Common myeloid progenitor, CD34-positive (primary cell): ENCODE results near the gene PAEP.

Source experiments
- CTCF ChIA-PET: fragments of 350-600 bp; sonication (Branson Sonifier 250); formaldehyde crosslinking; loops from one replicate; lab custom pipeline; 2021; ENCODE audit warnings: antibody characterized with exemption; lab: Charles Lee
- POLR2A ChIA-PET: fragments of 350-600 bp; sonication (Branson Sonifier 250); formaldehyde crosslinking; loops from one replicate; lab custom pipeline; 2021; ENCODE audit warnings: antibody characterized with exemption; lab: Charles Lee
- DNase-seq, 3 donors: peaks; one replicate each; pipeline versions ENCODE4 v3.0.0 to v3.0.0-alpha.2; 2013
- H3K27ac ChIP-seq, 2 experiments: 1 replicate in 1 of 2; 2 replicates in 1 of 2; pipeline ENCODE4 v1.7.0; 2013; ENCODE audit warnings: inconsistent platforms in 2 of 2, low read length in 2 of 2, mild to moderate bottlenecking in 2 of 2, low read depth in 1 of 2, moderate library complexity in 1 of 2; ENCODE audit not compliant: severe bottlenecking in 2 of 2, insufficient read depth in 1 of 2, poor library complexity in 1 of 2
- H3K27me3 ChIP-seq, 5 experiments: replicated peaks in 2 of 5; 1 replicate in 3 of 5; 2 replicates in 2 of 5; pipeline versions ENCODE4 v1.6.1 to v1.7.0; 2013; ENCODE audit warnings: low read length in 4 of 5, mild to moderate bottlenecking in 2 of 5, moderate library complexity in 2 of 5, inconsistent platforms in 1 of 5; ENCODE audit not compliant: insufficient read depth in 5 of 5, control insufficient read depth in 4 of 5
- H3K36me3 ChIP-seq, 4 experiments: 1 replicate in 2 of 4; 2 replicates in 2 of 4; pipeline versions ENCODE4 v1.6.1 to v1.7.0; 2013; ENCODE audit warnings: low read length in 3 of 4, control low read depth in 1 of 4, mild to moderate bottlenecking in 1 of 4; ENCODE audit not compliant: control insufficient read depth in 4 of 4, insufficient read depth in 4 of 4
- H3K4me1 ChIP-seq, 4 experiments: 1 replicate in 3 of 4; 2 replicates in 1 of 4; pipeline versions ENCODE4 v1.6.1 to v1.7.1; 2013; ENCODE audit warnings: low read length in 3 of 4, mild to moderate bottlenecking in 3 of 4, control low read depth in 1 of 4, inconsistent platforms in 1 of 4, moderate library complexity in 1 of 4; ENCODE audit not compliant: control insufficient read depth in 4 of 4, insufficient read depth in 4 of 4; ENCODE audit errors: control extremely low read depth in 1 of 4
- H3K4me3 ChIP-seq, 7 experiments: 1 replicate in 4 of 7; 2 replicates in 3 of 7; pipeline versions ENCODE4 v1.5.1 to v1.7.0; 2013; ENCODE audit warnings: mild to moderate bottlenecking in 7 of 7, low read length in 6 of 7, moderate library complexity in 6 of 7, inconsistent platforms in 2 of 7, low read depth in 2 of 7, control low read depth in 1 of 7; ENCODE audit not compliant: insufficient read depth in 4 of 7, control insufficient read depth in 1 of 7; ENCODE audit errors: extremely low read depth in 1 of 7
- H3K9me3 ChIP-seq, 5 experiments: 1 replicate in 4 of 5; 2 replicates in 1 of 5; pipeline versions ENCODE4 v1.6.1 to v1.7.1; 2013; ENCODE audit warnings: low read length in 4 of 5, mild to moderate bottlenecking in 2 of 5, inconsistent platforms in 1 of 5, low read depth in 1 of 5, moderate library complexity in 1 of 5; ENCODE audit not compliant: control insufficient read depth in 4 of 5, insufficient read depth in 2 of 5; ENCODE audit errors: control extremely low read depth in 1 of 5
- WGBS: methylation state at CpG from one replicate; pipeline ENCODE4 v1.1.5; 2013; ENCODE audit not compliant: insufficient coverage; 5-methylcytosine and 5-hydroxymethylcytosine counted together

PAEP gene

DNA sequence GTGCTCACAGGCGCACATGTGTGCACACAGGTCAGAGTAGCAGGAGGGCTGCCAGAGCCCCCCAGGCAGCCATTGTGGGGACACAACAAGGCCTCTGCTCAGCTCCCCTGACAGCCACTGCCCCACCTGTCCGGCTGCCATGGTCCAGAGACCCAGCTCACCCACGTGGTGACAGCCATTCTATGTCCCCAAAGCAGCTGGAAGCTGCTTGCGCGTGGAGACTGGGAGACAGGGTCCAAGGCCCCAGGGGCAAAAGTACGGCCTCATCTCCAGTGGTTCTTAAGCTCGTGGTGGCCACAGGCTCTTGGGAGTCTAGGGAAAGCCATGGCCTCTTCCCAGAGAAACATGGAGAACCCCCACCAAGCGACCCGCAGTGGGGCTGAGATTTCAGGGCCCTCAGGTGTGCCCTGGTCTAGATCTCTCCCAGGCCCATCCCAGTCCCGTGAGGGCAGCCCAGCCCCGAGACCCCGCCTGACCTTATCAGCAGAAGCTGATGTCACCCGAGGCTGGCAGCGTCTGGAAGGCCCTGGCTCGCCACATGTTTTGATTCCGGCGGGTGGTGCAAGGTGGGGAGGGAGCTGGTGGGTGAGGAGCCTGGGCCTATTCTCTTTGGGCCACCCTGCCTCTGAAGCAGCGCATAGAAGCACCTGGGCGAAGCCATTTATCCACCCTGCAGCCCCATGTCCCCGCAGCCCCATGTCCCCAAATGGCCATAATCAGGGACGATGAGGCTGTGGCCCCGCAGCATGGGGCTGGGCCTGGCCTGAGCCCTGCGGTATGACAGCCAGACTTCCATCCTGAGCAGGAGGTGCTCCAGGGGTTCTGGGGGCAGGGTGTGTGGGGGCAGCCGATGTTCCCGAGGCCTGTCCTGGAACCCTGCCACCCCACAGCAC is 46.1 kb downstream of the PAEP start:
- Histone ChIP-seq H3K27ac (no peak overlapping the region), H3K4me1 (no peaks in the 10 kb centered on the region), H3K27me3 (peaks cover 0 to 7% (median 0%) of the 10 kb centered on the region in 5 experiments), H3K36me3 (no peaks in the 10 kb centered on the region), H3K4me3 (no peak overlapping the region), H3K9me3 (no peaks in the 10 kb centered on the region)
- no peak for DNase-seq
- ChIA-PET POLR2A (no interaction called here), CTCF (interaction anchor here (0.9 to 1.2 kb wide), 3 partner anchors 9 to 30 kb away, joined by 3 to 4 read pairs (median 3); no protein-coding TSS in a partner anchor)
- WGBS = 92% methylated on average over 22 of the region's 25 CpGs

DNA sequence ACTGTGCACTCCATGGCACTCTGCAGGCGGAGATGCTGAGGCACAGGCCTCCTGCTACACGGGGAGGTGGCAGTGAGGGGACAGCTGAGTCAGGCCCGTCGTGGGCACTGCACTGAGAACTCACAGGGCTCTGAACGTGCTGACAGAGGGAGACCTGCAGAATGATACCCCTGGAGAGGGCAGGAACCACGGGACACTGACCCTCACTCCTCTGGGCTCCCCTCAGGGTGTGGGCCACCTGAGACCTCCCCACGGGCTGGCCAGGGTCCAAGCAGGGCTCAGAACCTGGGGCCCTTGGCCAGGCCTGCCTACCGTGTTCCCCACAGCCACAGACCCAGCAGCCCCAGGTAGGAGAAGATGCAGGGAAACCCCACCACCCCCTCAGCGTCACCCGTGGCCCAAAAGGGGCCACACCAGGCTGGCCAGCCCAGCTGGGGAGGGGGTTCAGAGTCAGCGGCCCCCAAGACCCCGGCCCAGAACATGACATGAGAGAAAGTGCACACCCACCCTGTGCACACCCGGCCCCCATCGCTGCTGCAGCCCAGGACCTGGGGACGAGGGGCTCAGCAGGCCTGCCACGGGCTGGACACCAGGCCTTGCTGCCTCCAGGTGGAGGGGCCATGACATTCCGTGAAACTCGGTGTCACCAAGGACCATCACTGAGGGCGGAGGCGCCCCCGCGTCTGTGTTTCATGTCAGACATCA is 46.9 kb downstream of the PAEP start:
- CTCF ChIA-PET = interaction anchor here (0.9 kb wide), 1 partner anchor 12 kb away, joined by 3 read pairs; no protein-coding TSS in a partner anchor
- Histone ChIP-seq H3K4me3 (no peak overlapping the region), H3K27ac (no peak overlapping the region), H3K27me3 (peaks cover 0 to 7% (median 0%) of the 10 kb centered on the region in 5 experiments), H3K36me3 (no peaks in the 10 kb centered on the region), H3K4me1 (no peaks in the 10 kb centered on the region), H3K9me3 (no peaks in the 10 kb centered on the region)
- DNase-seq = no peak
- POLR2A ChIA-PET = no interaction called here
- 95% methylated on average over 21 of the region's 22 CpGs for WGBS

DNA sequence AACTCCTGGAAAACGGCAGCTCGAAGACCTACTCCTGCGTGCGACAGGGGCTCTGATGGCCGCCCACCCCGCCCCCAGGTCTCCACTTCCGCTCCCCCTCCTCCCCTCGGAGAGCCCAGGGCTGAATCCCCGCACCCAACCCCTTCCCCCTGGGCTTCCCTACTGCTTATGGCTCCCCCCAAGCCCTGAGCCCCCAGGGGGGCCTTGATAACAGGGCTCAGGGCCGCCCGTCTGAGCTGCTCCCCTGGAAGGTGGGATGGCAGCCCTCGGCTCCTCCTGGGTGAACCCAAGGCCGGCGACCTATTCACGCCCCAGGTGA is 47.4 kb downstream of the PAEP start:
- POLR2A ChIA-PET = no interaction called here
- 92% methylated on average over 6 of the region's 15 CpGs for WGBS
- Histone ChIP-seq H3K4me1 (no peaks in the 10 kb centered on the region), H3K27ac (no peak overlapping the region), H3K4me3 (no peak overlapping the region), H3K36me3 (no peaks in the 10 kb centered on the region), H3K9me3 (no peaks in the 10 kb centered on the region), H3K27me3 (peaks cover 0 to 7% (median 0%) of the 10 kb centered on the region in 5 experiments)
- no peak for DNase-seq
- CTCF ChIA-PET = no interaction called here

DNA sequence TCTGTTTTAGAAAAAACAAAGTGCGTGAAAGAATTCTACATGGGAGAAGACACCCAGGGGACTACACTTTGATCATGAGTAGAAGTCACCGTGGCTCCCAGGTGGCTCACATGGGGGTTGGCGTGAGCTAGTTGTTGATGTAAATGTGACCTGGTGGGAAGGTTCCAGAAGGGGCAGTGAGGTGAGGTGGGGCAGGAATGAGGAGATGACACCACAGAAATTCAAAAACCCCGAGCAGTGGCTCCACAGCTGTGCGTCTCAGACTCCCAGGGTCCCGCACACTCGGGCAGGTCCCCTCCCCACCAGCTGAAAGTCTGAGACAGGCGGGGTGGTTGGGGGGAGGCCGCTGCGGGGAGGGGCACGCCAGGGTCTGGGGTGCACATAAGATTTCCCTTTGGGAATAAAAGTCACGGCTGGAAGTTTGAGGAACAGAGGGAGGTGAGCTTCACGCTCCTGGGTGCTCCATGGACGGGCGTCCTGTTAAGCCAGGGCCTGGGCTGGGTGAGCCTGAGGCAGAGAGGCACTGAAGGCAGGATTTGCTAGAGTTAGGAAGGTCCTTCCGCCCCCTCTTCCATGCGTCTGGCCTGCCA is 47.9 kb downstream of the PAEP start:
- ChIA-PET CTCF (no interaction called here), POLR2A (no interaction called here)
- Histone ChIP-seq H3K4me3 (no peak overlapping the region), H3K27me3 (peaks cover 0 to 2% (median 0%) of the 10 kb centered on the region in 5 experiments), H3K9me3 (no peaks in the 10 kb centered on the region), H3K4me1 (no peaks in the 10 kb centered on the region), H3K36me3 (no peaks in the 10 kb centered on the region), H3K27ac (no peak overlapping the region)
- WGBS = 94% methylated on average over 16 of the region's 17 CpGs
- DNase-seq = no peak

DNA sequence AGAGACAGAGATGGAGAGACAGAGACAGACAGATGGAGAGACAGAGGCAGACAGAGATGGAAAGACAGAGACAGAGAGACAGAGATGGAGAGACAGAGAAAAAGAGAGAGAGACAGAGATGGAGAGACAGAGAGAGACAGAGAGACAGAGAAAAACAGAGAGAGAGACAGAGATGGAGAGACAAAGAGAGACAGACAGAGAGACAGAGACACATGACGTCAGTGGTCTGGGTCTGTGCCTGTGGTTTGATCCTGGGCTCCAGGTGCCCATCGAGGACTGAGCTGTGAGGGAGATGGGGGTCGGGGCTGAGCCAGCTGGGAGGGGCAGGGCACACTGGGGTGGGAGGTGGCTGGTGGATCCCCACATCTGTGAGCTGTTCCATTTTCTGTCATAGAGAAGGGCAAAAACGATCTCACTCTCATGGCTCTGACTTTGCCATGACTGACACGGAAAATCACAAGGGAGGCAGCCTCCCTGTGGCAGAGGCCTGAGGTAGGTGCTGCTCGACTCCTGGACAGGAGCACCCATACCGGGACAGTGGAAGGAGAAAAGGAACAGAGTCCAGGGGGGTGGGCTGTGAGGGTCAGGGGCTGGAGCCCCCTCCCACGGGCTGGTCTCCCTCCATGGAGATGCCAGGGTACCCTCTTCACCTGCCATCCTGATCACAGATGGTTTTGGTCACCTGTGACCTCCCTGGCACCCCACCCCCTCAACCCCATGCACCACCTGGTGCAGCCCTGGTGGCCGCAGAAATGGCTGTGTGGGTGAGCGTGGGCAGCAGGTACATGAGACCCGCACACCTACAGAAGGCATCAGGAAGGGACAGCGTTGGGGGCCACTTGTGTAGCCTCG is 49.0 kb downstream of the PAEP start:
- WGBS = 89% methylated on average over 12 of the region's 13 CpGs
- H3K27me3 ChIP-seq = no peaks in the 10 kb centered on the region
- POLR2A ChIA-PET = no interaction called here

DNA sequence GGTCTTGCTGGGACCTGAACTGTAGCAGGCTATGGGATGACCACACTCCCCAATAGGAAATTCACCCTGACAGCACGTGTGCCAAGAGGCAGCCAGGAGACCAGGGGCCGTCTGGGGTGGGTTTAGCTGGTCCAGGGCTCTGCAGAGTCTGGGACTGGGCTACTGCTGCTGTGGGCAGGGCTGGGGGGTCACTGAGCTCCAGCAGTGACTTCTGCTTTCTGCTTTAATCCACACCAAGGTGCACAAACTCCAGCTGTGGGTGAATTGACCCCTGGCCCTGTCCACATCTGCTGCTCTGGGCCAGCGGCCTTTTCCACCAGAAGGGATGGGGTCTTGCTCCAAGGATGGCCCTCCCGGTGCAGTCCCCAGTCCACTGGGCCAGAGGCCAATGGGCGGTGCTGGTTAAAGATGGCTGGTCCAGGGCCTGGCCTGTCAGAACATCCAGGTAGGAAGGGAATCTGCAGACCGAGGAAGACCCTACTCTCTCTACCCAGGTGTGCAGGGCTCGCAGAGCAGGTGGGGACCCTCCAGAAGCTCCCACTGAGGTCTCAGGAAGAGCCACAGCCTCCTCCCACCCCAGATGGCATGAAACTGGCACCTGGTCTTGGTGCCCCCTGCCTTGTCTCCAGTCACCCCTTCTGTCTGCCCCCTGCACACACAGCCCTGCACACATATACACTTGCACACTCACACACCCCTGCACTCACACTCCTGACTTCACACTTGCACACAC is 49.8 kb downstream of the PAEP start:
- H3K9me3 ChIP-seq = no peaks in the 10 kb centered on the region
- WGBS = 88% methylated on average over 5 of the region's 7 CpGs
- POLR2A ChIA-PET = no interaction called here
- no peaks in the 10 kb centered on the region for H3K36me3 ChIP-seq
- H3K4me3 ChIP-seq = no peak overlapping the region
- CTCF ChIA-PET = no interaction called here
- no peak overlapping the region for H3K27ac ChIP-seq
- DNase-seq = no peak
- no peaks in the 10 kb centered on the region for H3K27me3 ChIP-seq
- no peaks in the 10 kb centered on the region for H3K4me1 ChIP-seq

More for the DNA sequence above, 49.0 kb downstream of the PAEP start:
- Histone ChIP-seq H3K27ac (no peak overlapping the region), H3K36me3 (no peaks in the 10 kb centered on the region), H3K4me3 (no peak overlapping the region), H3K4me1 (no peaks in the 10 kb centered on the region), H3K9me3 (no peaks in the 10 kb centered on the region)
- CTCF ChIA-PET = no interaction called here
- DNase-seq = no peak
